GM04503 (cell line): ENCODE measurements around the gene ACYP1.

Experiments
- DNase-seq: peaks from one replicate; pipeline ENCODE4 v3.0.0-alpha.2; 2012; ENCODE audit warnings: low read depth

Gene ACYP1

DNA sequence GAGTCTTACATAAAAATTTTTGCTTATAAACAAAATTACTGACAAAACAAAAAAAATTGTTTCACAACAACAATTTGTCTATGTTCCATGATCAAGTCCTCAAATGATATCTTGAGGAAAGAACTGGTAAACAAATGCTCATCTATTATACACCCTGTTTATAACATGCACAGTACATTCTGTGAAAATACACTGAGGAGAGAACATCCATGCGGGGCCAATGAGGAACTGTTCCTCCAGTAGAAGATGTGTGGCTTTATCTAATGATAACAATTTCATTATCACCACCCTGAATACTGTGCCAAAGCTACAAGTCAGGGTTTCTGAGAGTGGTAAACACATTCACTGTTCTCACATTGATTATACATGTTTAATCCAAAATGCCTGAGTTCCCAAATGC, 23.3 kb downstream of the ACYP1 start:
- DNase-seq = no peak

DNA sequence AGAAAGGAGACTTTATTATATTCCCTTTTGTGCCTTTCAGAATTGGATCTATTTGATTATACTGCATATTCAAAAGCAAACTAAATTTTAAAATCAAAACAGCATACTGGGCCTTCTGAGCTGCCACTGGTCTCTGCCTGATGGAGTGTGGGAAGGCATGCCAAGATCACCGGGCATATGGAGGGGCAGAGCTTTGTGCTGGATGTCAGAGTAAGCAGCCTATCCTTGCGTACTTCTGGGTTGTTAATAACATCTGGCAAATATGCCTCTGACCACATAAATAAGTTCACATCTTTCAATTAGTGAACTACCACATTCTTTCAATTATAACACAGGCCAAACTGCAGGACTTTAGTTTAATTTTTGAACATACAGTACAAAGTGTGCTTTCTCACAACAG, 30.9 kb downstream of the ACYP1 start:
- no peak for DNase-seq

DNA sequence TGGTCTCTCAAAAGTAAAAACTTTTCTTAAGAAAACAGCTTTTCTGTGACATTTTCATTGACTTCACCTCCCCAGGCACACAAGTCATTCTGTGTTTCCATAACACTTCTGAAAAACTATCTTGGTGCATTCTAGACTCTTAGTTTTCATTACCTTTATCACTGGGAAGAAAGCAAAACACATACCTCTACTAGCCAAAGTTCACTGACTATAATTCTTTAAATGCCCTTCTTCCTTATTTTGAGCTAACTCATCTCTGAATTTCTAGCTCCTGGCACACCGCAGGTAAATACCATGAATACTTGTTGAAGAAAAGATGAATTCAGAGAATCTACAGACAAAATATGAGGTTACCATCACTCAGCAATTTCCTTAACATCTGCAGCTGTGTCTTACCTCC, 33.7 kb downstream of the ACYP1 start:
- no peak for DNase-seq

DNA sequence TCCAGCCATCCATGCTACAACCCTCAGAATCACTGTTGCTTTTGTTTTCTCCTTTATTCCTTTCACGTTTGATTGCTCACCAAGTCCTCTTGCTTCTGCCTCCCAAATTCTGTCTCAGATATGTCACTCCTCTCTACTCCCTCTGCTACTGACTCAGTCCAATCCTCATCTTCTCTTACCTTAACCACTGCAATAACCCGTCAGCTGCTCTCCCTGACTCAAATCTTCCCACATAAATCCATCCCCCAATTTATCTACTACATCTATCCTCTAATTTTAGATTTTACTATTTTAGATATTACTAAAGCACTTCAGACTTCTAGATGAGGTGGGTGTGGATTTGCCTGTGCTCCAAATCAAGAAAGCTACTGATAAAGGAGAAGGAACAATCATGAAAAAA, 37.9 kb downstream of the ACYP1 start:
- DNase-seq = no peak

DNA sequence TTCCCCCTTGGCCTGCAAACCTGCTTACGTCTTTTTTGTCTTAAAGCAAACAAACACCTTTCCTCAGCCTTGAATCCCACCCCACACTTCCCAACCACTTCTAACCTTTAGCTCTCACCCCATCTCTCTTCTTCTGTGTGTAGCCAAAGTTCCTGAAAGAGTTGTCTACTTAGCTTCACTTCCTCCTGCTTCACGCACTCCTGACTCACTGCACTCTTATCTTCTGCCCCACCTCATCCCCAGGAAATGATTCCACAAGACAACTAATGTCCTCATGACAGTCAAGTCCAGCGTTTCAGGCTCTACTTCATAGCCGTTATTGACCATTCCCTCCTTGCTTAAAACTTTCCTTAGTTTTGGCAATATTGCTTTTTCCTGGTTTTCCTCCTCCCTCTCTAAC, 38.7 kb downstream of the ACYP1 start:
- DNase-seq = no peak

DNA sequence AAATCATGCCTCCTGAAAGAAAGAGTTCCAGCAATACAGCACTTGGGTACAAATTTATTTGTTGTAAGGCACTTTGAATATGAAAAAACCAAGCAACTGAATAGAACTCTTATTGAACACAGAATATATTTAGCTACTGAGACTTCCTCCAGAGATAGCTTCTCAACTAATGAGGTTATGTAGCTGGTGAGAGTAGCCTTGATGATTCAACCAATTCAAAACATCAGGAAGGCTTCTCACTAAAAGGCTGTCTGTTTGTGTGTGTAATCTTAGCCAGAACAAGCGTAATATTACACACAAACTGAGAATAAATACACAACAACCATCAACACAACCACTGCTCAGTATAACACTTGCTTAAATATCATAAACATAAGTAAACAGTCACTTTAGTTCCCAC, 40.7 kb downstream of the ACYP1 start:
- no peak for DNase-seq

DNA sequence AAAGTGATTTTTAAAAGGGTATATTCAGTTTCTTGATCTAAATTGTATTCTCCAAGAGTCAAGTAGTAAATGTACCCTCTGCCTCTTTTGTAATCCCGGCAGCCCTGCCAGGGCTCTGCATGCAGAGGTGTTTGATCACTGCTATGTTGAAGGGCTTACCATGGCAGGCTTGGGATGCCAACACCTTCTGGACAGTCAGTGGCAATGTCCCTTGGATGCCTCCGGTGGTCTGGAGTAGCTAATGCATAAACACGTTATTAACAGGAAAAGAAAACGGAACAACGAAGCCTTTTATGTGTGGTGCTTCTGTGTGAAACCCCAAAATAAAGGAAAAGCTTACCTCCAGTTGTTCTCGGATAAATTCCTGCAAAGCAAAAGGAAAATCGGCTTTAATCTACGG, 41.2 kb downstream of the ACYP1 start:
- no peak for DNase-seq

DNA sequence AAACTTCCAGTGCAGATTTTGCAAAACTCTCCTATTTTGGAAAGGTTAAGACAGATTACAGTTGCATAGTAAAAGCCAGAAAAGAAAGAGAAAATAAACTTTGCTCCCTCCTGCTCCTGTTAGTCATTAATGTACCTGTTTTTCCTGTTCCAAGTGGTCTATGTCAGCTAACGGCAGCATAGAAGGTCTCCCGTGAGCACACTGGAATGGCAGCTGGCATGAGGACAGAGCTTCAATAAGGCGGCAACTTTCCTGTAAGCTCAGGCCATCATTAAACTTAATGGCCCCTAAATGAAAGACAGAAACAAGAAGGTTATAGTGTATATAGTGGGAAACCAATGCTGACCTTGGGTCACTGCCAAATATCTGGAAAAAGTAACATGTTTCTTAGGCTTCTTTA, 45.1 kb downstream of the ACYP1 start:
- DNase-seq = no peak

DNA sequence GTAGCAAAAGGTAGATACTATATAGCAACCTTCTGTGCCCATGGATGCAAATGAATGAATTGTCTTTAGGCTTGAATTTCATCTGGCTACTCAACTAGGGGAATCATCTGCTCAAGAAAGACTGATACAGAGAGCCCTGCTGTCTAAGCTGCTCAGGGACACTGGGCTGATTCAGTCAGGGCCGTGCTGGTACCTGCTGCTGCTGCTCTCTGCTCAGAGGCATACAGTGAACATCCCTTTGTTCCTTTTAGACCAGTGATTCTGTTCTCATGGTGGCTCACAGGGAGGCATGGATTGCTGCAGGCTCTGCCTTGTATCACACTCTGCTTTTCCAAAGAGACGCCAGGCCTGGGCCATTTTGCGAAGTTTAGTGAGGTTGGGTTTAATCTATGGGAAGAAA, 47.0 kb downstream of the ACYP1 start:
- DNase-seq = no peak

DNA sequence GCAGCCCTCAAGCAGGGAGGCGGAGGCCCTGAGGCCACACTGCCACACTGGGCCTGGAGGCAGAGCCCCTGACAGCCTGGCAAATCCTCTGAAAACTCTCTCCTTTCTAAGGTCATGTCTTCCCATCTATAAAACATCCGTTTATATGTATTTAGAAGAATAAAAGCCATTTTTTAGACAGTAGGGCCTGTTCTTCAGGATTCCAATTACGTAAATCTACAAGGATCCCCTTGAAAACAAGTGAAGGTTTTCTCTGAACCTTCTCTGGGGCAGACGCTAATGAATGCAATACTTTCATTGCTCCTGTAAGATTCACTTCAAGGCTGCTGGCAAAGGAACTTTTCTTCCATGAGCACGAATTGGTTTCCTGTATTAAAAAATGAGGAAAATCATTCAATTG, 48.3 kb downstream of the ACYP1 start:
- DNase-seq = no peak

DNA sequence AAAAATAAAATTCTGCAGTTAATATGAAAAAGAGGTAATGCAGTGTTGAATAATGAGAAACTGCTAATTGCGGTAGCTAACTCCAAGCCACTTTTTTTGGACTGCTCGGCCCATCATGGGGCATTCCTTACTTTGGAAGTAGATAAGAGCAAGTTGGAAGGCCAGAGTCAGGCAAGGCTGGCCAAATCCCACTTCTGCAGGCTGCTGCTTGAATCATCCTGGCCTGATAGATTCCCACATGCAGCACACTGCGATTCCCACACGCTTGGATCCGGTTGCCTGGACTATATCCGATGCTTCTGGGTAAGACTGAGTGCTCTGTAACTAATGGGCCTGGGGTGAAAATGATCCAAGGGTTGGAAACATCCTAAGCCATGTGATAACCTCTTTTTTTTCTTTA, 50.5 kb downstream of the ACYP1 start:
- no peak for DNase-seq

DNA sequence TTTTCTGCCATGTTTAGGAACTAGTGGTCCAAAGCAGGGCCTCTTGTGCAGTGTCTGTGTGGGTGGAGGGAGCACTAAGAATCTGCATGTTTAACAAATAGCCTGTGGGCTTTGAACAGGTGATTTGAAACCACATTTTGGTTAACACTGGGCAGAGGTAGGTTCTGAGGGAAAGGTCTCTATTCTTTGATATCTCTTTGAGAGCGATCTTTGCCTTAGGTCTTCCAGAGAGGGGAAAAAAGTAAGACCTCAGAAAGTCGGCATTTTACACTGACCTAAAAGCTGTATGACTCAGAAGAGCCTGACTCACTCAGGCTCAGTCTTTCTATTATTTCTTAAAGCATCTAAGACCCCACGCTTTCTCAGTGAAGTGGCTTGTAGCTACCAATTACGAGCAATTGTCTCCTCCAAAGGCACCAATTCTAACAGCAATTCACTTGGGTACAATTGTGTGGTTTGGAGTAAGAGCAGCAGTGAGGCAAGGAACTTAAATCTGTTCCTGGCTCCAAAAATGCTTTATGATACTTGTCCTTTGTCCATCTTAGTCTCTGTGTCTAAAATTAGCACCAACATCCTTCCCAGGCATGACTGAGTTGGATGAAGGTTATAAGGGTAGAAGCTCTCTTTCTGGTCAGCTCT, 52.3 kb downstream of the ACYP1 start:
- peak; percentile 43 for DNase-seq

DNA sequence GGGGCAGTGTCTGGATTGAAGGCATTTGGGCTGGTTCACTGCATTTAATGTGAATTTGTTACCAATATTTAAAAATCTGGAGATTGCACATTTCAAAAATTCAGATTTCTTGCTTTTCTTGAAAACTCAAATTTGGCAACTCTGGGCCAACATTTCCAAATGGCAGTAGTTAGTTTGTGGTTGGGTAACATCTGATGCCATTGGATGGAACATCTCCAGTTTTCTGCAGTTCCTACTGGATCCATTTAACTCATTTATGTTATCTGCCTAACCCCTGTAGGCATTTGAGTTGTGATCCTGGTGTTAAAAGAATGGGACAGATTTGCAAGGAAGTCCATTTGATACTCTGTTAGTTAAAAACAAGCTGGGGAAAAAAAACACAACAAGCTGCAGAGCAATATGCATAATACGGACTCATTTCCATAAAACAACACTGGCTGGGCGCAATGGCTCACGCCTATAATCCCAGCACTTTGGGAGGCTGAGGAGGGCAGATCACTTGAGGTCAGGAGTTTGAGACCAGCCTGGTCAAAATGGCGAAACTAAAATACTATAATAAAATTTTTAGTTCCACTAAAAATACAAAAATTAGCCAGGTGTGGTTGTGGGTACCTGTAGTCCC, 53.2 kb downstream of the ACYP1 start:
- no peak for DNase-seq

DNA sequence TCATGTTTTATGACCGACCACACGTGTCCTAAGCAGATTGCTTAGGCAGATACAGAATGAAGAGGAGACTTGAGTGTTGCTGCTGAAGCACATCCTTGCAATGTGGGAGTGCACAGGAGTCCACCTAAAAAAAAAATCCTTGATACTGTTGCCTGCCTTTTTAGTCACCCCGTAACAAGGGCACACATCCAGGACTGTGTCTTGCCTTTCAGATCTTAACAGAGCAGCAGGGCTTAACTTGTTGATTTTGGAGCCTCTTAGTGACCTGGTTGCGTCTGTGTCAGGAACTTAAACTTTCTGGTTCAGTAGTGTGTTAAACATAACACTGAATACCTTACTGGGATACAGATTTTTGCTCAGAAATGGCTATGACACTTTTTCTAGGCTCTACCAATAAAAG, 54.6 kb downstream of the ACYP1 start:
- no peak for DNase-seq

DNA sequence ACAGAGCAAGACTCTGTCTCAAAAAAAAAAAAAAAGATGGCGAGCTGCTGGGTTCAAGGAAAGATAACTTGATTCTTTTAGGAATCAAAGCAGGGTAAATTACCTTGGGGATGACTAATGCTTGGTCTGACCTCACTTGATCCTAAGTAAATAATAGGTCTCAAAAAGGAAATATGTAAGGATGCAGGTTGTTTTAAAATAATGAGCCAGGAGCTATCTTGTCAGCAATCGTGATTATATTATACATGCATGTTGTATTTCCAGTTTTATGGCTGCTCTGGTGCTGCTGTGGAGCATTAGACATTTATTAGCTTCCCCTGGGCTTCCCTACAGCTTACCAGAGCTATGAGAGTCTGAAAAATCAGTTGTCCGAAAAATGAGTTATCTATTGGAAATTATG, 58.5 kb downstream of the ACYP1 start:
- DNase-seq = no peak

DNA sequence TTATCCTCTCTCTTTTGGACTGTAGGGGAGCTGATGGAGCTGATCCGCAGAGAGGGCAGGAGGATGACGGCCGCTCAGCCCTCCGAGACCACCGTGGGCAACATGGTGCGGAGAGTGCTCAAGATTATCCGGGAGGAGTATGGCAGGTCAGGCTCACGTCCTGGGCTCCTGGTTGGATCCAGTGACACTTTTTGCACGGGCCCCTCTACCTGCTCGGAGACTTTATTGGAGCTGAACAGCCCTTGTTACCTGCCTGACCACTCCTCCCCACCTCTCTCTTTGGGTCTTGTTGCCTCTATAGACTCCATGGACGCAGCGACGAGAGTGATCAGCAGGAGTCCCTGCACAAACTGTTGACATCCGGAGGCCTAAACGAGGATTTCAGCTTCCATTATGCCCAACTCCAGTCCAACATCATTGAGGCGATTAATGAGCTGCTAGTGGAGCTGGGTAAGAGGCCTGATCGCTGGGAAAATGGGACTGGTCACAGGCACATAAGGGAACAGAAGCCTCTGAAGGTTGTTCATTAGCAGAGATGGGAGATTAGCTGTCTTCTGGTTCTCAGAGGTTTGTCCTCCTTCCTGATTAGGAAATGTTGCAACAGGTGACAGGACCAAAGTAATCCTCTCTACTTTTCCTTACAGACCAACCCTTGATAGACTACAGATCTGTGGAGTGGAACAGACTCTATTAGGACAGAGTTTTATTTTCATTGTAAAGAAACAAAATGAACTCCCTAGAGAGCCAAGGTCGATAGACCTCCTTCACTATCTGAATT, 60.4 kb downstream of the ACYP1 start:
- DNase-seq = no peak
